HG02973 (cell line): ENCODE data around the gene CRYGB.

Experiments
- ATAC-seq: cut with Tn5 transposase; IDR thresholded peaks from one replicate; pipeline ENCODE4 v1.9.1; 2021; ENCODE audit warnings: moderate library complexity; ENCODE audit not compliant: unreplicated experiment

Gene CRYGB, protein sequence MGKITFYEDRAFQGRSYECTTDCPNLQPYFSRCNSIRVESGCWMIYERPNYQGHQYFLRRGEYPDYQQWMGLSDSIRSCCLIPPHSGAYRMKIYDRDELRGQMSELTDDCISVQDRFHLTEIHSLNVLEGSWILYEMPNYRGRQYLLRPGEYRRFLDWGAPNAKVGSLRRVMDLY

DNA sequence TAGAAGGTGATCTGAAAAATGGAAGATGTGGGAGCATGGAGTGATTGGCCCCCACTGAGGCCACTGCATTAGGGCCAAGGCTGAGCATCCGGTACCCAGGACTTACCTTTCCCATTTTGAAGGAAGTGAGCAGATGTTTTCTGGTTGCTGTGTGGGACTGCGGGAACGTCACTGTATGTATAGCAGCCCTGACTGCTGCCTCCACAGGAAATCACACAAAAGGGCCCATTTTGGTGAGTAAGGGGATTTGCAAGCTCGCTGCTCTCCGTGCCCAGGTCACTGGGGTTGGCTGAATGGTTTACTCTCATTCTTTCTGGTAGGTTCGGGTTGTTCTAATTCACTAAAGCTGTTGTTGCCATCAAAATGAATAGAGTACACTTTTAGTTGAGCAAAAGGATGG, at the start of gene CRYGB:
Gene CRYGB (minus strand): TSS at position 153 of the 400 bp plus-strand sequence. CDS start 38 bp downstream, at position 115.
- ATAC-seq: no peak

DNA sequence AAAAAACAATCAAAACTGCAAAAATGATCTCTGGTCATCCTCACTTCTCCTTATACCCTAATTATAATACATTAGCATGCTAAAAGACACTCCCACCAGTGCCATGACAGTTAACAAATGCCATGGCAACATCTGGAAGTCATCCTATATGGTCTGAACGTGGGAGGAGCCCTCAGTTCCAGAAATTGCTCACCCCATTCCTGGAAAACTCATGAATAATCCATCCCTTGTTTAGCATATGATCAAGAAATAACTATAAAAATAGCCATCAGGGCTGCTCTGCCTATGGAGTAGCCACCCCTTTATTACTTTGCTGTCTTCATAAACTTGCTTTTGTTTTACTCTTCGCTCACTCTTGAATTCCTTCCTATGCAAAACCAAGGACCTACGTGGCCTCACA, 49.6 kb upstream of the CRYGB start:
- ATAC-seq: no peak

DNA sequence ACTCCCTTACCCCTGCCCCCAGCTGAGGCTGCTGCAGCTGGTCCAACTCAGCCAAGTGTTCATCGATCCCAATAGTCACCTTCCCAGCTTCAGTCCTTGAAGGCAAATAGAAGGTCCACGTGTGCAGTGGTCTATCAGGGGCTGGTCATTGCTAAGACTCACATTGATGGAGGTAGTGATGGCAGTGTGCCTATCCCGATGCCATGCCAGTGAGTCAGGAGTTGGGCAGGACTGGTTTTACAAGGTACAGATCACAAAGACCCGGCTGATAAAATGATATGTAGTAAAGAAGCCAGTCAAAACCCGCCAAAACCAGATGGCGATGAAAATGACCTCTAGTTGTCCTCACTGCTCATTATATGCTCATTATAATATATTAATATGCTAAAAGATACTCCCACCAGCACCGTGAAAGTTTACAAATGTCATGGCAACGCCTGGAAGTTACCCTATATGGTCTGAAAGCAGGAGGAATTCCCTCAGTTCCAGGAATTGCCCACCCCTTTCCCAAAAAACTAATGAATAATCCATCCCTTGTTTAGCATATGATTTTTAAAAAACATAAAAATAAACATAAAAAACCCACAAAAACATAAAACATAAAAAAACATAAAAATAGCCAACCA, 46.8 kb upstream of the CRYGB start:
- ATAC-seq: no peak

DNA sequence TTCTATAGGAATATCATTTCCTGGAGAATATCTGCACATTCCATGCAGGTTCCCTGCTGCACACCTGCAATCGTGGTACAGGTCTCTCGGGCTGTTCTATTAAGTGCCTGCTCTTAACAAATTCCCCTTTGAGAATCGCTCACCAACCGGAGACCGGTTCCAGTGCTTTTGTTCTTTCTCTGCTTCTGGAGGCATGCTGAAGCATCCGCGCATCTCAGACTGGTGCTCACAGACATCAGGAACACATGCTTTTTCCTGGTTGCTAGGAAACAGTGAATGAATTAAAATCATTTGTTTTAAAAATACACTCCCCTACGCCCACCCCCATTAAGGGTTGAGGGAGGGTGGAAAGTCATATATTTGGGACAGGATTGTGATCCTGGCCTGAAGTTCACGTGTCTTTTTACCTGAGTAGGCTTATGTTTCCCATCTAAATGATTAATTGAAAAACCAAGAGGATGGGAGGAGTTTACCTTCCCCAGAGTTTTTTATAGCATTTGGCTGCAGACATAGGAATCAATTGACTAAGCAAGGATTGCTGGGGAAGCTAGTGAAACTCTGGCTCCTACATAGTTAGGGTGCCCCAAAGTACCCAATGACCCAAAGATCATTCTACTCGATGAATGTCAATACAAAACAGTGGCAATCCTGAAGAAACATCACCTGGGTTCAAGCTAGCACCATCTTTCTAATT, 44.0 kb upstream of the CRYGB start, which contains the start of gene C2orf80:
Gene C2orf80 (minus strand): TSS at position 221 of the 694 bp plus-strand sequence. CDS start 3,044 bp downstream, outside the sequence.
- ATAC-seq: no peak

DNA sequence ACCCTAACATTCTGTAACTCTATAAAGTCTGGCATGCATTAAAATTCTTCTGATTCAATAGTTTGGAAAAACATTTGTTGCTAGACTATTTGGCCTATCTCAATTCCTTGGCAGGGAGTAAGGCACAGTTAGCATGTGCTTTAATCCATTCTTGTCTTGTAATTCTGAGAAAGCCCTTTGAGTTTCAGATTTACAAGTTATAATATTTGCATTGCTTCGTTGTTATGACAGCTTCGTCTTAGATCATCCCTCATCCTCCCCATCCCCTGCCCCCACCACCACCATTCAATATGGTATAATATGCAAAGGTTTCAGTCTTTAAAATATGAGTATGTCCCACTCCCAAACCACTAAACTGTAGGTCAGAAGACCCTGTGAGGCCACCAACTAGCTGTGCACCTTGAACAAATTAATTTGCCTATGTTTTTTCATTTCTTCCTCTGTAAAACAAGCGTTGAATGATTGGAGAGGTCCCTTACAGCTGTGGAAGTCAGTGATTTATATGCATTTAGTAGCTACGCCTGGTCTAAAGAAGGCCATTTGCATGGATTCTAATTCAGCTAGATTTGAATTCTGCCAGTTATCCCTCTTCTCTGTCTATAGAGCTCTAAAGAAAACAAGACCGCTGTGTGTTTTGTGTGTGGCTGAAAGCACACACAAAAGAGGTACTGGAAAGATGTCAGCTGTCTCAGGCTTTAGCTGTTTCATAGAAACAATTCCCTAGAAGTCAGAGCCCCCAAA, 43.3 kb upstream of the CRYGB start:
- no peak for ATAC-seq

DNA sequence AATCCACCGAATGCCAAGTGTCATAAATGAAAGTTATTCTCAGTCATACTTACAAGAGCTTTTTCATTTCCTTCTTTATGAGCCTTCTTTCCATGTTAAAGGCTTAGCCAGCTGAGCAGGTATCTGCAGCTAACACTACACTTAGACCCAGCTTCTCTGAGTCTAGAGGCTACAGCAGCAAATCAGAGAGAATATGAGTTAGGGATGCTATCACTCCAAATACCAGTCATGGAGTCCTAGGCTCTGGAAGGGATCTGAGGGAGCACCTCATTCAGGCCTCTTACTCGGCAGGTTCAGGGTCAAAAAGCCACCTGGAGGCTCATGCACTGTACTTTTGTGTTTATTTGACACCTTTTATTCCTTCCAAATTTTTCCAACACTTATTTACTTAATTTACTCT, 40.9 kb upstream of the CRYGB start:
- ATAC-seq: no peak

DNA sequence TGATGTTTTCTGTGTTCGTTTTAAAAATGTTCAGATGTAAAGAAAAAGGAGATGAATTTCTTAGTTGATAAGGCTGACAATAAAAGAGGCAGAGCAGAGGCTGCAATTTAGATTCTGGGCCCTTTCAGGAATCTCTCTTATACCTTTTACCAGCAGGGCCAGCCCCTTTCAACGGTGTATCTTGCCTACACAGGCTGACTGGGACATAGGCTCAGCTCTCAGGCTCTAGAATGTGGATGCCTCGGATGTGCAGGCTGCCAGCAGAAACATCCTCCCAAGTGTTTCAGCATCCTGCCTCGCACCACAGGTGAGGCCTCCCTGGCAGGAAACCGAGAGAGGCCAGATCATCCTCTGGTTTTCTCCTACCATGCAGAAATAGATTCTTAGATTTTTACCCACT, 40.5 kb upstream of the CRYGB start:
- ATAC-seq: no peak

DNA sequence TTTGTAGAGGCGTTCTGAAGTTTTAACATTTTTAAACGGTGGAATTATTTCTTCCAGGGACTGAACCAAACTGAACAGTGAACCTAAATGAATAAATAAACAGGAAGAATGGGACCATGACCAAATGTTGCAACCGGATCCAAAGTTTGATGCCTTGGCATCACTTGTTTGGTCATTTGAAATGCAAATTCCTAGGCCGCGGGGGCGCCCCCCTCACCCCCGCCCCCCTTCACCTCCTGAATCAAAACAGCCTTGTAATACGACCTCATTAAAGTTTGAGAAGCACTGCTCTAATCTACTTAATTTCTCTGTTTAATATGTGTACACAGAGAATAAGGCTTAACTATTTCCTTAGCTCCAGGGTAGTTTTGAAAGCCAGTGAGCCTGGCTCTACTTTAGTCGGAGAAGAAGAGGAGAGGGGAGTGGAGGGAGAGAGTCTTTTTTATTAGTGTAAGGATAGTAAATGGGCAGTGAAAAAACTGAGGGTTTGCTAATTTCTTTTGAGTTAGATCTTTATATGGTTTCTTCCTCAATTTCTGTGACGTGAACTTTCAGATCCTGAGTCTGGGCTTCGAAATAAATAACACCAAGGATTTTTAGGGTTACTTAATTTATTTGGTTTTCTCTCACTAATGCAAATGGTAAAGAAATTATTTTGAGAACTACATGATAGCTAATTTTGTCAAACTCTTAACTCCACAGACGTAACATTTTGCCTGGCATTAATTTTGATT, 38.2 kb upstream of the CRYGB start:
- ATAC-seq: no peak

DNA sequence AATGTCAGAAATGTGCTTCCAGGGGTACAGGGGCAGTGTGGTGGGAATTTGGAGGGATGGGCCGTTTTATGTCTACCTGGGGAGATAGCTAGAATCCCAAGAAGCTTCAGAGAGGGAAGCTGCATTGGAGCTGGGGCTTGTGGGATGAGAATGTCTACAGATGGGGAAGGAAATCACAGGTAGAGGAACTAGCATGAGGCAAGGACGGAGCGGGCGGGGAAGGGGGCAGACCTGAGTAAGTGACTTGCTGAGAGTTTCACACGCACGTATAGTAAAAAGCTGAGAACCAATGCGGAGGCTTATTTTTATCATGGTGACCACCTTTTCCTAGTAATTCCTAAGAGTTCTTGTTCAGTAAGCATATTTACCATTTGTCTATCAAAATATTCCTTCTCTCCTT, 37.6 kb upstream of the CRYGB start:
- ATAC-seq: no peak

DNA sequence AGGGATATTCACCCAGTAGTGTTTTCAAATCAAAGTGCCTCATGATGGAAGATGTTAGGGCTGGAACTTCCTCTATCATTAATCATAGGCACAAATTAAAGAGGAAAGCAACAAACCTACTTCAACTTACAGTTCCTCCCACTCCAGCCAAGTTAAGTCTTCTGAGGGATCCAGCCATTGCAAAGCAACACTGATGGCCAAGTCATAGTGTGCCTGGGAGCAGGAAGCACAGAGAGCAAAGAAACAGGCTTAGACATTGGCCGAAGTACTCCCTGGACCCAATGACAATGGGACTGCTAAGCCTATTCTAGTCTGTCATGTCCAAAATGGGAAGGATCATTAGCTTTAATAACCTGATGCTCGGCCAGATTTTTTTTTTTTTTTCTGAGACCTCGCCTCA, 36.9 kb upstream of the CRYGB start:
- no peak for ATAC-seq

DNA sequence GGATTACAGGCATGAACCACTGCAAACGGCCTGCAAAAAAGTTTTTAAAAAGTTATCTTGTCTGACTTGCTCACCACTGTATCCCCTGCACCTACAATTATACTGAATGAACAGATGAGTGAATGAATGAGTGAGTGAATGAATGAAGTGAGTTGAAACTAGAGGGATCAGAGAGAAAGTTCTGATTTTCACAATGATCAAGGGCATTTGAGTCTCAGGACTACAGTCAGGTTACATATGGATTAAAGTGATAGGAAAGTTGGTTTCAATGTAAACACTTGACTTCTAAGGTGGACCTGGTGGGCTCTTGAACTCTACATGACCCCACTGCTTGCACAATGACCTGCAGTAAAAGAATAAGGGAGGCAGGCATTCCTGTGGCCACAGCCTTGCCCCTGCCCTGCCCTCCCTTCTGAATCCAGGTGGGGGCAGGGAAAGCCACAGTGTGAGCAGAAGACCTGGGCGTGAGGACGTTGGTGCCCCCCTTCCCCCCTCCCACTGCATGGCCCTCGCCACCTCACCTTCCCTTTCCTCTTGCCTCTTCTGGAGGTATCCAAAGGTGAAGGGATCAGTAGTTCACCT, 33.2 kb upstream of the CRYGB start:
- ATAC-seq: no peak

DNA sequence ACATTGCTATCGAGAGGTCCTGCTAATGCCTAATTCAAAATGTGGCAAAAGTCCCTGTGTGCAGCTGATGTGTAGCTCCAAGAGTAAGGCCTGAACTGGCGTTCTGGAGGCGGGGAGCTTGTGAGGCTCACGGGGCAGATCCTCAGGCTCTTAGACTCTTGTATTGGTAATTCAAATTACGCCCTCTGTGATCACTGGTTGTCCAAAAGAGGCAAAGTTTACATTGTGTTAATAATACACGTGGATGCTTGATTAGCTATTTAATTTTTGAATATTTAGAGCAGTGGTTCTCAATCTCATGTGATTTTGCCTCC, 29.8 kb upstream of the CRYGB start:
- no peak for ATAC-seq

DNA sequence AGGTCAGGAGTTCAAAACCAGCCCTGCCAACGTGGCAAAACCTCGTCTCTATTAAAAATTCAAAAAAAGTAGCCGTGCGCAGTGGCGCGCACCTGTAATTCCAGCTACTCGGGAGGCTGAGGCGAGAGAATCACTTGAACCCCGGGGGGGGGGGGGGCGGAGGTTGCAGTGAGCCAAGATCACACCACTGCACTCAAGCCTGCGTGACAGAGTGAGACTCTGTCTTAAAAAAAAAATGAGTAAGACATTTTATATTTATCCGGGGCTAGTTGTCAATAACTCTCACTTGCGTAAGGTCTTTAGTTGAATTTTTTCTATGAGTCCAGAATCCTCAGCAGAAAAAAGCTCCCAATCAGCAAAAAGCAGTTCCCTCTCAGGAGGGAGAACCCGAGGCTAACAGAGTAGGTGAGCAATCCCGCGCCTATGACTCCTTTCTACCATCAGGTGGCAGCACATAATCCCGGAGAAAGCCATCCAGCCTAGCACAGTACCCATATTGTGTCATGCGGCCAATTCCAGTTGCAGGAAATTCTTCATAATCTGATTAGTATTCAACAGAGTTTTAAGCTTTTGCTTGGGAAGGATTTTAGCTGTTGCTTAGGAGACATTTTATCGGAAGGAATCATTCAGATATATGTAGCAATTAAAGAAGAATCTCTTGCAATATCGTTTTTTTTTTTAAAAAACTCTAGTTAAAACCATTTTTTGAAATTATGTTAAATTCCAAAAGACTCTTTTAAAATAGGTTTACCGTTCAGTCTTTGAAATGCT, 29.3 kb upstream of the CRYGB start:
- peak; percentile 97 for ATAC-seq

DNA sequence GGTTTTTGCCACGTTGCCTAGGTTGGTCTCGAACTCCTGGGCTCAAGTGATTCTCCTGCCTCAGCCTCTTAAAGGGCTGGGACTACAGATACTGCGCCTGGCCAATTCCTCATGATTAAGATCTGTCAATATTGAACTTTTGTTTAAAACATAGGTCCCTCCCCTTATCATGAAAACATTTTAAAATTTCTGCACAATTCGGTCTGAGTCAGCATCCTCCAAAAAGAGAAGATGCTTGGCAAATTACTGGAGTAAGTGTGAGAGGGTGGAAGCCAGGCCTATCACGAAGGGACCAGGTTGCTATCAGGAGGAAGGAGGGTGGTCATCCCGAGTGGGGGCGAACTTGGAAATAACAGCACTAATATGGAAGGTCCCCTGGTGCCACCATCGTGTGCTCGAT, 28.2 kb upstream of the CRYGB start:
- no peak for ATAC-seq

DNA sequence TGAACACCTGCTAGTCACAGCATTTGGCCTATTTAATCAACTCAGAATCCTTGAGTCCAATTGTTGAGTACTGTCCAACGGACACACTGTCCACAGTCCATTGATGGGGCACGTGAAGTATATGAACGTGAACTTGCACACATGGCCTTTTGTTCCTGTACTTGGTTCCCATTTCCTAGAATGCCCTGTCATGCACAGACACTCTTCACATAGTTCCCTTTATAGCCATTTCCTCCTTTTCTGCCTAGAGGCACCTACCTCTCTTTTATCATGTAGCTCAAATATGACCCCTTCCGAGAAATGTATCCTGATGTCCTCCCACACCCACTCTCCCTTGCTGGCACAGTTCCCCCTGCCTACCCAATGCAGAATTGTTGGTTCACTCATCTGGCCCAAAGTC, 26.2 kb upstream of the CRYGB start:
- no peak for ATAC-seq

DNA sequence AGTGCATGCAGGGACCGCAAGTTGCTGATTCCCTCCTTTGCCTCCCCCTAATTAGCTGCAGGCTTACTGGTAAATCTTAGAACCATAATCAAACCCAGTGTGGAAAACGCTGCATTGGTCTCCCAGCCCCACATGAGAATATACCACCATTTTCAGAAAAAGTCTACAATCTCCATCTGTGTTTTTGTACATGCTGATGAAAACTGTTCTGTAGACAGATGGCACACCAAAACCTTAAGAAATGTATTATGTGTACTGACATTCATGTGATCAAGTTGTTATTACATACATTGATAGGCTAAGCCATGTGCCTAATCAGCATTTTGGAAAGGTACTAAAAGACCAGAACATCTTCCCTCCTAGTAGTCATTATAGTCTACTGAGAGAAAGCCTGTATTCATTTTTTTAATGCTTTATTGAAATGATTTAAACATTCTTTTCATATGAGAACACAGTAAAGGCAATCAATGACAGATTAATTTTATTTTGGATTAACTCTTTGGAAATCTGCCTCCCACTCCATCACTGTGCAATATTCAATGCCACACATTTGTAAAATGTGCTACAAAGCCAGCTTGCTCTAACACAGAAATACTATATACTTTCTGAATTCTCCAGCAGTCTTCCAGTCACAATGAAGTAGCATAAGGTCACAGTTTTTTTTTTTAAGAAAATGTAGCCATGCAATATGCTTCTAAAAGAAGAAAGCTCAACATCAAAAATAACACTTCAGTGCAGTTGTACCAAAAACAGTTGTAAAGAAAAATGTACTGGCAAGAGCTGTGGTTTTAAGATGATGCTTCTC, 19.2 kb upstream of the CRYGB start:
- ATAC-seq: no peak

DNA sequence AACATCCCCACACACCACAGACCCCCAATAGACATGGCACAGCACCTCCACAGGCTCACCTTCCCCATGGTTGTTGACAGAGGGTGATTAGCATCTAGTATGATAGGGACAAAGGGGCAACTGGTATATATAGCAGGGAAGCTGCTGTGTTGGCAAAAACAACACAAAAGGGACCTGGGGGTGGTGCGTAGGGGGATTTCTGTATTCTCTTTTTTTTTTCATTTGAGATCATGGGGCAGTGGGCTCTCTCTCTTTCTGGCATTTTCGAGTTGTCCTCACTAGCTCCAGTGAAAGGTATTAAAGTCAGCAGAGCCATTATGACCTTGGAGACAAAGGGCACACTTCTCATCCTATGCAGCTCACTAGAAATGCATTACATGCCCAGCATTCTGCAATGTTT, 17.5 kb upstream of the CRYGB start, which contains the start of gene CRYGA:
Gene CRYGA (minus strand): TSS at position 101 of the 400 bp plus-strand sequence. CDS start 33 bp downstream, at position 68.
- no peak for ATAC-seq

DNA sequence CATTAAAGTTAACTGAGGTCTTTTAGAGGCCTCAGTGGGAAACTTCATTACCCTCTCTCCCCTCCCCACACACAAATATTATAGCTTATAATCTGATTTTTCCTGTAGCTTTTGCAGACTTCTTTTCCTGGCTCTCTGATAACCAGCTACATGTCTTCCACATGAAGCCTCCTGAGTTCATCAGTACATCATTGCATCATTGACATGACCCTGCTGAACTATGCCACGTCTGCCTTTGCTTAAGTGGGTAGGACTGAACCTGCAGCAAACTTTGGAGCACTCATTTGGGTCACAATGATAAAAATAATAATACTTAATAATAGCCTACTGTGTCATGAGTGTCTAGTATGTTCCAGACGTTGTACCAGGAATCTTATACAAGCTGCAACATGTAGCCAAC, 10.5 kb upstream of the CRYGB start:
- ATAC-seq: no peak

DNA sequence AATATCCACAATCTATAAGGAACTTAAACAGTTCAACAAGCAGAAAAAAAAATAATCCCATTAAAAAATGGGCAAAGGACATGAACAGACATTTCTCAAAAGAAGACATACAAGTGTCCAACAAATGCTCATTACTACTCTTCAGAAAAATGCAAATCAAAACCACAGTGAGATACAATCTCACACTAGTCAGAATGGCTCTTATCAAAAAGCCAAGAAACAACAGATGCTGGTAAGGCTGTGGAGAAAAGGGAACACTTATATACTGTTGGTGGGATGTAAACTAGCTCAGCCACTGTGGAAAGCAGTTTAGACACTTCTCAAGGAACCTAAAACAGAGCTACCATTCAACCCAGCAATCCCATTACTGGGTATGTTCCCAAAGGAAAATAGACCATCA, 7.2 kb upstream of the CRYGB start:
- no peak for ATAC-seq
